Mucosa of stomach (tissue), 1 donor: Measurements from ENCODE around the gene RPAP2.

ENCODE experiments used
- H3K27me3 ChIP-seq: one replicate; pipeline ENCODE4 v1.7.0; 2013; ENCODE audit warnings: mild to moderate bottlenecking, low read length; ENCODE audit not compliant: control insufficient read depth, insufficient read depth
- H3K36me3 ChIP-seq: one replicate; pipeline ENCODE4 v1.7.0; 2013; ENCODE audit warnings: low read length; ENCODE audit not compliant: control insufficient read depth, insufficient read depth
- H3K4me1 ChIP-seq: one replicate; pipeline ENCODE4 v1.7.0; 2013; ENCODE audit warnings: mild to moderate bottlenecking, low read length; ENCODE audit not compliant: control insufficient read depth, insufficient read depth
- H3K4me3 ChIP-seq: one replicate; pipeline ENCODE4 v1.7.0; 2013; ENCODE audit warnings: low read length
- H3K9ac ChIP-seq: one replicate; pipeline ENCODE4 v1.7.0; 2013; ENCODE audit warnings: mild to moderate bottlenecking, low read length, moderate library complexity
- H3K9me3 ChIP-seq: one replicate; pipeline ENCODE4 v1.7.0; 2013; ENCODE audit warnings: mild to moderate bottlenecking, low read length, moderate library complexity; ENCODE audit not compliant: control insufficient read depth
- donor health status: Pancreatic carcinoma.

The RPAP2 gene

DNA sequence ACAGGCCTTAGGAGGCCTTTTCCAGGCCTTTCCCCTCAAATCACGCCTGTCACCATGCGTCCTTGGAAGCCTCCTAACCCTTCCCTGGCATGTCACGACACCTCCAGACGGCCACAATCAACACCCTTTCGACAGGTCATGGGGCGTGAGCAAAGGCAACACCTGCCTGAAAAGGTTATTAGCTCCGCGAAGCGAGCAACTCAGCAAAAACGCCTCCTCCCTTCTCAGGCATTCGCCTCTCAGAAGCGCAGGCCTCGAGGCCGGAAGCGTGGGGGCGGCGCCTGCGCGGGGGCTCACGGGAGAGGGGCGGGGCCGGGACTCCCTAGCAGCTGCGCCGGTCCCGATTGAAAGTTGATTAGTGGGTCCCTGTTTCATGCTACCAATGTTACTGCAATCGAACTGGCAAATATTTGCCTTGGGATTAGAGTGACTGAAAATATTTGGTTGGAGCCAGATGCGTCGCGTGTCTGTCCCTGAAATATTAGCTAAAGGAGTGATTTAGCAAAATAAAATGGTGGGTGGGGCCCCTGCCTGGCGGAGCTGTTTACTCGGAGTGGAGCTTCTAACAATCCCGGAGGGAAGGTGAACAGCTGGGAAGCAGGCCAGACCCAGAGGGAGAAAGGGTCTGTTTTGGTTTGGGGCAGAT lies 143.0 kb downstream of the RPAP2 start:
- H3K4me1 ChIP-seq, result no peaks in the 10 kb centered on the region
- H3K9me3 ChIP-seq, result no peaks in the 10 kb centered on the region
- H3K4me3 ChIP-seq, result peak overlapping the region; percentile 1
- no peaks in the 10 kb centered on the region for H3K36me3 ChIP-seq
- no peaks in the 10 kb centered on the region for H3K27me3 ChIP-seq
- H3K9ac ChIP-seq, result no peak overlapping the region

DNA sequence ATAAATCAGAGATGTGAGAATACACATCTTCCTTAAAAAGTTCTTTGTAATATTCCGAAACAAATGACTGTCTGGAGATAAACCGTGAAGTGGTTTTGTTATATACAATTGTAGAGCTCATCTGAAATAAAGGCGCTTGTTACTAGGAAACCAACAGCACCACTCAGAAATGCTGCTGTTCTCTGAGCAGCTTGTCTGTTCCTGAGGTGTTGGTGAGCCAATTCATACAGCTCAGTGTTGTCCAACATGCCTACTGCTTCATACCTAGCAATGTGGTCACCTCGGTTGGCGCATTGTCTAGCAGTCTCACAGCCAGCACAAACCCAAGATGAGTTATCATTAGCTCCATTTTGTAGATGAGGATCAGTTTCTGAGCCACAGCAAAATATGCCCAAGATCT lies 143.5 kb downstream of the RPAP2 start:
- Histone ChIP-seq H3K4me1 (no peaks in the 10 kb centered on the region), H3K27me3 (no peaks in the 10 kb centered on the region), H3K9me3 (no peaks in the 10 kb centered on the region), H3K4me3 (peak overlapping the region; percentile 1), H3K9ac (no peak overlapping the region), H3K36me3 (no peaks in the 10 kb centered on the region)

DNA sequence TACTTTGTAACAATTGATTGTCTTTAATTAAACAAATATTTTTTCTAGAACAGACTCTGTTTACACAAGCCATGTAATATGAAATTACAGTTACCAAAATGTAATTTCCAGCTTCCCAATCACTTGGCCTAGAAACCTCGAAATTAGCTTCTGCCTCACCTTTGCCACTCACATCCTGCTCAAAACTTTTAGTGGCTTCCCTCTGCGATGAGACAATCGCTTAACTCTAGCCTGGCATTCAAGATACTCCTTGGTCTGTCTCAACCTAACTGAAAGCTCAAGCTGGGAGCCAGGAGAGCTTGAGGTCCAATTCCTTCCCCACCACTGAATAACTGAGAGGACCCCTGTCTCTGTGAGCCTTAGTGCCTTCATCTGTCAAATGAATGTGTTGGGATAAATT lies 145.0 kb downstream of the RPAP2 start:
- no peak overlapping the region for H3K4me3 ChIP-seq
- no peak overlapping the region for H3K9ac ChIP-seq
- no peaks in the 10 kb centered on the region for H3K27me3 ChIP-seq
- no peaks in the 10 kb centered on the region for H3K4me1 ChIP-seq
- H3K36me3 ChIP-seq, result no peaks in the 10 kb centered on the region
- H3K9me3 ChIP-seq, result no peaks in the 10 kb centered on the region

DNA sequence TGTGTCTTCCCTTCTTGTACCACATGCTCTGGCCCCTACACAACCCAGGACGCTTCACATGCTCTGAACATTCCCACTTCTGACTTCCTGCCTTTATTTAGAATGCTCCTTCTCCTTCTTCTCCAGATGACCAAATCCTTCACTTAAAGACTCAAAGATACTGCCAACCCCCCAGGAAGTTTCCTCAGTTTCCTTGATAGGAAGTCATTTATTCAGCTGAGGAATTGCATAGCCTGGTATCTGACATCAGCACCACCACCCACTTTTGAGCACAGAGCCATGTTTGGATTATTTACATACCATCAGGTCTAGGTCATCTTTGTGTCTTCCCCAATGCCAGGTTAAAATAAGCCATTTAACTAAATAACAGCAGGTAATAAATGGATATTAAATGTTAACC lies 145.5 kb downstream of the RPAP2 start:
- no peaks in the 10 kb centered on the region for H3K9me3 ChIP-seq
- H3K4me3 ChIP-seq, result no peak overlapping the region
- H3K27me3 ChIP-seq, result no peaks in the 10 kb centered on the region

DNA sequence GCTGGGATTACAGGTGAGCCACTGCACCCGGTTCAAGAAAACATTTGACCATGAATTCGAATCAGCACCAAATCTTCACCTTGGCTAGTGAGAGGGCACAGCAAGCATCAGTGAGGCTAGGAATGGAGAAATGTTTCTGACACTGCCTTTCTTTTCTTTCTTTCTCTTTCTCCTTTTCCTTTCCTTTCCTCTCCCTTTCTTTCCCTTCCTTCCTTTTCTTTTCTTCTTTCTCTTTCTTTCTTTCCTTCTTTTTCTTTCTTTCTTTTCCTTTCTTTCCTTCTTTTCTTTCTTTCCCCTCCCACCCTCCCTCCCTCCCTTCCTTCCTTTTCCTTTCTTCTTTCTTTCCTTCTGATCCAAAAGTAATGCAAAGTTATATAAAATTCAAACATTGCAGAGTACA lies 147.0 kb downstream of the RPAP2 start:
- H3K4me1 ChIP-seq, result no peaks in the 10 kb centered on the region
- no peaks in the 10 kb centered on the region for H3K27me3 ChIP-seq
- no peak overlapping the region for H3K9ac ChIP-seq
- no peaks in the 10 kb centered on the region for H3K36me3 ChIP-seq
- no peaks in the 10 kb centered on the region for H3K9me3 ChIP-seq
- H3K4me3 ChIP-seq, result no peak overlapping the region

More for the DNA sequence above, 145.5 kb downstream of the RPAP2 start:
- H3K36me3 ChIP-seq, result no peaks in the 10 kb centered on the region
- no peaks in the 10 kb centered on the region for H3K4me1 ChIP-seq
- no peak overlapping the region for H3K9ac ChIP-seq

DNA sequence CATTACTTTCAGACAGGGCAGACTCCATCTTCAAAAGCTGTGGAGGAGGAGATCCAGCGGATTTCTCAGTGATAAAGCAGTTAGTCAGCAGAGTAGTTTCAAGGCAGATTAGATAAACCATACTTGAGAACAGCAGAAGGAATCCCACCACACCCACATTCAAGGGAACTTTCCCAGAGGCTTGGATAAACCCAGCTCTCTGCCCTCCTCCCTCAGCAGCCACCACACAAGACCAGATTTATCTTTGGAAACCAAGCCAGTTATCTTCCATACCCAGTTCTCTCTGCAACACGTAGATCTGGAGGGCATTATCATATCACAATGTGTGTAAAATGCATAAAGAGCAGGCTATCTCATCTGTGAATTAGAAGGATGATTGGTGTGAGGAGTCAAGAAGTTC lies 147.7 kb downstream of the RPAP2 start:
- H3K9me3 ChIP-seq, result no peaks in the 10 kb centered on the region
- H3K27me3 ChIP-seq, result no peaks in the 10 kb centered on the region
- H3K4me1 ChIP-seq, result no peaks in the 10 kb centered on the region
- no peaks in the 10 kb centered on the region for H3K36me3 ChIP-seq
- no peak overlapping the region for H3K9ac ChIP-seq
- H3K4me3 ChIP-seq, result no peak overlapping the region

DNA sequence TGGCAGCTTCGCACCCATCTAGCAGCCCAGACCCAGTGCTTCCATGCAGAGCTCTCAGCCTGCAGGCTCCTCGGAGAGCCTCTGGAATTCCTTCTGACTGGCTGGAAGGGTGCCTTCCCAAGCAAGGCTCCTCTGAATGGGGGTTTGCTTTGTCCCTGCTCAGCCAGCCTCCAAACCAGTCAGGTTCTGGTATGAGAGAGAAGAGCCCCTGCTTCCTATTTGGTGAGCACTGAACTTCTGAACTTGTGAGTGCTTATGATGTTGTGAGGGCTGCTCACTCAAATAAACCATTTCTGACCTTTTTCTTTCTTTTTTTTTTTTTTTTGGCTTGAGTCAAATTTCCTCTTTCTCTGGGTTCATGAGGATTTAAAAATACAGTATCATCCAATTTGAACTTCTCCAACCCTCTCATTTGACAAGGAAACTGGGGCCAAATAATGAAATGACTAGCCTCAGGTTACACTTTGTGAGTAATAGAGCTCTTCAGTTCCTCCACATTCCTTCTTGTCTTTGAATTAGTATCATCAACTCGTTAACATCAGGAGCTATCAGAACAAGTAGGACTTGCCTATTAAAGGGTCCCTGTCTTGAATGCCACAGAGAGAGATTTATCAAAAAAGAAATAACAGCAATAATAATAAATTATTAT lies 148.3 kb downstream of the RPAP2 start:
- H3K9ac ChIP-seq, result no peak overlapping the region
- no peaks in the 10 kb centered on the region for H3K27me3 ChIP-seq
- H3K4me3 ChIP-seq, result no peak overlapping the region
- no peaks in the 10 kb centered on the region for H3K9me3 ChIP-seq
- no peaks in the 10 kb centered on the region for H3K4me1 ChIP-seq
- no peaks in the 10 kb centered on the region for H3K36me3 ChIP-seq

DNA sequence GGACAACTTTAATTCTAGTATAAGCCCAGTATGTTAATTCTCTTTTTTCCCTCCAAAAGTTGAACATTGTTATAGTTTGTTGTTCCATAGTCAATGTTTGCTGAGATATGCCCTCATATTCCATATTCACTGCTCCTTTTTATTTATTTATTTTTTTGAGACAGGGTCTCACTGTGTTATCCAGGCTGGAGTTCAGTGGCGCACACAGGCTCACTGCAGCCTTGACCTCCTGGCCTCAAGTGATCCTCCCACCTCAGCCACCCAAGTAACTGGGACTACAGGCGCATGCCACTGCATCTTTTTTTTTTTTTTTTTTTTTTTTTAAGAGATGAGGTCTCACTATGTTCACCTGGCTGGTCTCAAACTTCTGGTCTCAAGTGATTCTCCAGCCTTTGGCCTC lies 149.1 kb downstream of the RPAP2 start:
- no peaks in the 10 kb centered on the region for H3K36me3 ChIP-seq
- H3K27me3 ChIP-seq, result no peaks in the 10 kb centered on the region
- H3K9me3 ChIP-seq, result no peaks in the 10 kb centered on the region

More for the DNA sequence above, 149.1 kb downstream of the RPAP2 start:
- Histone ChIP-seq H3K4me1 (no peaks in the 10 kb centered on the region), H3K9ac (no peak overlapping the region), H3K4me3 (no peak overlapping the region)
